GM19468 (cell line): ENCODE results near the gene PAQR9.

ENCODE experiments used
- ATAC-seq: cut with Tn5 transposase; IDR thresholded peaks from one replicate; pipeline ENCODE4 v1.9.1; 2021; ENCODE audit warnings: mild to moderate bottlenecking, moderate library complexity, moderate number of reproducible peaks; ENCODE audit not compliant: unreplicated experiment; ENCODE audit errors: extremely low read depth

PAQR9 gene

GRCh38 chr3:142926368-142926944 lies 37.0 kb downstream of the PAQR9 start:
- no peak for ATAC-seq

- ATAC-seq, result no peak
Measured at GRCh38 chr3:142925140-142925539, 38.3 kb downstream of the PAQR9 start.

GRCh38 chr3:142923694-142924093 lies 39.8 kb downstream of the PAQR9 start:
- no peak for ATAC-seq

DNA sequence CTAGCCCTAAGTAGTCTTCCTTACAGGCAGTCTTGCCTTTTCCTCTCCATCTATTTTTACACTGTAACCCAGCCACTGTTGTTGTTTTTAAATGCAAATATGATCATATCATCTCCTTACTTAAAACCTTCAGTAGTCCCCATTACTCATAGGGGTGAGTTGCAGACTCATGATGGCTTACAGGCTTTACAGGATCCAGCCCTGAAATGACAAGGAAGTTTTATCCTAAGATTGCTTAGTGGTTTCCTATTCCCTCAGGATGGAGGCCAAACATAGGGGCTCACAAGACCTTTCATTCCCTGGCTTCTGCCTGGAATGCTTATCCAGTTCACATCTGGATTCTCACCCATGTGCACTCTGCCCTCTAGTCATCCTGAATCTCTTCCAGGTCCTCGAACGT lies 46.9 kb downstream of the PAQR9 start:
- no peak for ATAC-seq

GRCh38 chr3:142915636-142916035 lies 47.8 kb downstream of the PAQR9 start:
- no peak for ATAC-seq

DNA sequence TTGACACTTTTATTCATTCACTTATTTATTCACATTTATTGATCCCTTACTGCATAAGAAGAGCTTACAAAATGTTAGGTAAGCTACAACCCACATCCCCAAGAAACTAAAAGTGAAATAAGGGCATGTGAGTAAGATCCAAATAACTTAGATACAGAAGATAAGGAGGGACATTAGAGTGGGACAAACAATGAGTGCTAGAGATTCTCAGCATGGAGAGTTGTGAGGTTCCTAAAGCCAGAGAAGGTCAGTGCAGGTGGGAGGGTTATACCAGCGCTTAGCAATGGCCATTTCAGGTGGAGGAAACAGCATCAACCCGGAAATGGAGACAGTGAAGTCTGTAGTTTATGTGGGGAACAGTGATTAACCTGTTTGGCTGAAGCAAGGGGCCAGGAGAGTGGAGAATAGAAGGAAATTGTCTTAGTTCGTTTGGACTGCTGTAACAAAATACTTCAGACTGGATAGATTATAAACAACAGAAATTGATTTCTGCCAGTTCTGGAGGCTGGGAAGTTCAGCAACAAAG lies 49.1 kb downstream of the PAQR9 start:
- no peak for ATAC-seq

DNA sequence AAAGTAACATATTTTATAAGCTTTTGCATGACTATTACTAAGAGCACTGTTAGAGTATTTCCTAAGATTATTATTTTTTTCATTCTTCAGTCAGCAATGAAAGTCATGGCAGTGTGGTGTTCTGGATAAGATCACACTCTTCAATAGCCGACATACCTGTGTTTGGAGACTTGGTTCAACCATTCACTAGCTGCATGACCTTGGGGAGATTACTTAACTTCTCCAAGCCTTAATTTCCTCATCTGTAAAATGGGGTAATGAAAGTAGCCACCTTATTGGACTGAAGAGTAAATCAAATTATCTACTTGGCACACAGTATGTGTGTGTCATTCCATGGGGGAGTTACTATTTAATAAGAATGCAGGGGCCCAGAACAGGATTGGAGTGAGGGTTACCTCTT lies 50.0 kb downstream of the PAQR9 start:
- no peak for ATAC-seq

- ATAC-seq, result no peak
Measured at GRCh38 chr3:142912402-142913172, 50.9 kb downstream of the PAQR9 start.
